Measurements from ENCODE around the gene GRM7.

The GRM7 gene

DNA sequence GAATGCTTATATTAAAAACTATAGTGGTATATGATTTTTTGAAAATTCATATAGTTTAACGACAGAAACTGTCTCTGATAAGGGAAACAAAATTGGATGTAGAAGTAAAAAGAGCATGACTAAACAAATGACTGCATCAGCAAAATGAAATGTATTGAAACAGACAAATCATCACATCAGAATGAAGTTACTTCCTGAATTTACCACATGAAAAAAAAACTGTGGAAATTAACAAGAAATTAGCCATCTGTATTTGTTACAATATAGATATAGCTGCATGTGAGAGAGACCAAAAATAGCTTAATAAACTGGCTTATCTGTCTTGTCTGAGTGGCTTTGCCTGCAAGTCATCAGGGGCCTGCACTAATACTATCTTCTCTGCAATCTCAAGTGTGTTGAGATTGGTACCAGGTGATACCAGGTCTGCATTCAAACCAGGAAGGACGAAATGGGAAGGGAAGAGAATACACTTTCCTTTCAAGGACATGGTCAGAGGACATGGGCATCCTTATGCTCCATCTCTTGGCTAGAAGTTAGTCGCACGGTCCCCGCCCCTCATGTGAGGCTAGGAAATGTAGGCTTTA is 388.7 kb downstream of the GRM7 start:
- DNase-seq: no peak

GRCh38 chr3:7254251-7254650 is 393.3 kb downstream of the GRM7 start:
- DNase-seq: no peak

DNA sequence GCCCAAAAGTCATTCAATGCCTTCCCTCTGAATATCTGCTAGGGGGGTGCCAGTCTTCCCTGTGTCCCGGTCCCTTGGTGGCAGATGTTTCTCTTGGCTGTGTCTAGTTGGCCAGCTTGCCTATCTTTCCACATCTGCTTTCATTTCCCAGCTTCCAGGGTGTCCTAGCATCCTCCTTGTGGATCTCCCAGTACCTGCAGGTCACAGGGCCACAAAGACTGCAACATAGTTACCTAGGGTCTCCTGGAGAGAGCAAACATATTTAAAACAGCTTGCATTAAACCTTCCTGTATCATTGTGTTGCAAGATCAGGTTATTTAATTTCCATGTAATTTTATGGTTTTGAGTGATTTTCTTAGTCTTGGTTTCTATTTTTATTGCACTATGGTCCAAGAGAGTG is 400.1 kb downstream of the GRM7 start:
- DNase-seq: no peak

DNA sequence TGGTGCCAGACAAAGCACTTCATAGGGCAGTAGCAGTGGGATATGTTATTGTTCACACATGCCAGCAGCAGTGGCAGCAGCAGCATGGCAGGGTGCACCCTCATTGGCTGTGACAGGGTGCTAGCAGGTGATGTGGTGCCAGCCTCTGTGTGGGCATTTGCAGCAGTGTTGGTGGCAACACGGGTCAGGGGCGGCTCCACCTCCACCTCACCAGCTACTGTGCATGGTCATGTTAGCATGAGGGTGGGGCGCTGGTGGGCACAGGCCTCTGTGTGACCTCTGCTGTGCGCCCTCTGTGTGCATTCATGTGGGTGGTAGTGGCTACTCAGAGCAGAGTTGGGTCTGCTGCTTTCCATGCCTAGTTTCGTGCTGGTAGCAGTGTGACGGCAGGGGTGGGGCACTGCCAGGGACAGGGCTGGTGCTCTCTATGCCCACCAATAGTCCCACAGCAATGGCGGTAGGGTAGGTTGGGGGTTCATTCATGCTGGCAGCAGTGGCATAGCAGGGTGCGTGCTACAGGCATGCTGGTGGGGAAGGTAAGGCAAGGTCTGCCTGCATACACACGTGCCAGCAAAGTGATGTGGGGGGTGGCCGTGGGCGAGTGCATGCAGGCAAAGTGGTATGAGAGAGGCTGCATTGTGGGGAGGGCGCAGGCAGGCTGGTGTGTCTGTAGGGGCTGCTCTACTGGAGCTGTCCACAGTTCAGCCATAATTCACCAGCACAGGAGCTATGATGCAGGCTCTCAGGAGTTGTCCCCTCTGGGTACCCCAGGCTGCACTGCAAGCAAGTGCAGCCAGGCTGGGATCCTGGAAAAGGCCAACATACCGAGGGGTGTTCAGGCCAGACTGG is 402.7 kb downstream of the GRM7 start:
- DNase-seq: no peak

DNA sequence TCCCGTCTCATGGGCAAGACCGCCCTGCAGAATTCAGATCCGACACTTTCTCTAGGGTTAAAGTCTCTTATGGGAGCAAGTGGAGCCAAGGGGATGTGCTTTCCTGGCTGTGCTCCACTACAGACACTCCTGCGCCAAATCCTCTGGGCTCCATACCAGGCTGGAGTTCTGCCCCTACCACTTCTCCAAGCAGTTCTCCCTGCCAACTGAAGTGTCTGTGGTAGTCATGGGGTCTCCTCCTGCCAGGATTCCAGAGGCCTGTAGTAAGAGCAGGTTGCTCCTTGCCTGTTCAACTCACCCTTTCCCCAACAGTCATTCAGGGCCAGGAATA is 403.2 kb downstream of the GRM7 start:
- no peak for DNase-seq

- no peak for DNase-seq
Measured at GRCh38 chr3:7265736-7266135, 404.8 kb downstream of the GRM7 start.

GRCh38 chr3:7266551-7266950 is 405.6 kb downstream of the GRM7 start:
- DNase-seq: no peak

DNA sequence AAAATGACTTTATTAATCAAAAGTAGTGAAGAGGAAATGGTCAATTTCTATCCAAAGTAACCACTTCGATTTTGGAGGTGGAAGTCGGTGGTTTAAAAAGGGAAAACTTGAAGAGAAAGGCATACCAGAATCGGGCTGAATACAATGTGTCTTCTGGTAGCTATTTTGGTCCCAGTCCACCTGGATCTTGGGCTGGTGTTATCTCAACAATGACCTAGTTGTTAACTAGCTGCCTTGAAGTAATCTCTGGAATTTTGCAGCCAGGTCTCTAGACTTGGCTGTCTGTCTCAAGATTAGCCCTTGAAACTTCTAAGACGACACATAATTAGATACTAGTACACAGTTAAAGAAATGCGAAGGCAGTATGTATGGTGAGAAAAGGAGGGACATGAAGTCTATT is 409.8 kb downstream of the GRM7 start:
- DNase-seq: no peak

GRCh38 chr3:7271631-7272030 is 410.7 kb downstream of the GRM7 start:
- DNase-seq: no peak

DNA sequence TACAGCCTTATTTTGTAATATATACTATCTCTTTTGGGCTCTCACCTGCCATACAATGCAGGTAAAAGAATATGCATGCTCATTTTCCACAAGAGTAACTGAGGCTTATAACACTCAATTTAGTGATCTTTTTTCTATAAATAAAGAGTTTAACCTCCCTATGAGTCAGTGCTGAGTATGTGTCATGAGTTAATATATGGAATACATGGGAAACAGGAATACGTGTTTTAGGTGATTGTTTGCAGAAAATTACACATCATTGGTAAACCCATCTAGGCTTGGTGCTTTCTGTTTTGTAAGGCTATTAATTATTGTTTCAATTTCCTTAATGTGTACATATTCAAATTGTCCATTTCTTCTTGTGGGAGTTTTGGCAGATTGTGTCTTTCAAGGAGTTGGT is 411.3 kb downstream of the GRM7 start:
- no peak for DNase-seq

DNA sequence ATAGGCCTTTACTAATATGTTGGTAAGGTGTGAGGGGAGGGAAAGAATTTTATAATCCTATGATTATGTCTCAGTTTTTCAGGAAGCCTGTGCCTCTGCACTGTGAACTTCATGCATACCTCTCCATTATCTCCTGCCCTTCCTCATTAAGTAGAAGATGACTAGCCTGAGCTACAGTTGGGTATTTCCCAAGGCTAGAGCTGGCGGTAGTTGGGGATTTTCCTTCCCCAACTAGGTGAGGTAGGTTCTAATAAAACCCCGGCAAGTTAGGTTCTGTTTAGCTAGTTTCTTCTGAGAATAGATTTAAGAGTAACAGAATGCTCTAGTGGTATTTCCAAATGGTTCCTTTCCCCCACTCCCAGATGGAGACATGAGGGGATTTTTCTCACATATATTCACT is 414.5 kb downstream of the GRM7 start:
- no peak for DNase-seq

- DNase-seq: no peak
Measured at GRCh38 chr3:7280318-7280717, 419.4 kb downstream of the GRM7 start.

DNA sequence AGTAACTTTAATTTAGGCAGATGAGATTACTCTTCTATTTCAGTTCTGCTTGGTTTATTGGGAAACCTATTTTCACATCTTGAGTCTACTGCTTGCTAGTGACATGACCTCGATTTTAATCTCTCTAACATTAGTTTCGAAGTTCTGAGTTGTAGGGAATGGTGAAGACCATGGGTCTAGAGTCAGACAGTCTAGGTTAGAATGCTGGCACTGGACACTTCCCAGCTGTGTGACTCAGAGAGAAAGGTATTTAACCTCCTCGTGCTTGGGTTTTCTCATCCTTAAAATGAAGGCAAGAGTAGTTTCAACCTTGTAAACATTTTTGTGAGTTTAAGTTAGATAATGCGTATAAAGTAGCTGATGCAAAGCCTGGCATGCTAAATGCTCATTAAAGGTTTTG is 422.1 kb downstream of the GRM7 start:
- no peak for DNase-seq

GRCh38 chr3:7285505-7285904 is 424.6 kb downstream of the GRM7 start:
- DNase-seq: no peak

DNA sequence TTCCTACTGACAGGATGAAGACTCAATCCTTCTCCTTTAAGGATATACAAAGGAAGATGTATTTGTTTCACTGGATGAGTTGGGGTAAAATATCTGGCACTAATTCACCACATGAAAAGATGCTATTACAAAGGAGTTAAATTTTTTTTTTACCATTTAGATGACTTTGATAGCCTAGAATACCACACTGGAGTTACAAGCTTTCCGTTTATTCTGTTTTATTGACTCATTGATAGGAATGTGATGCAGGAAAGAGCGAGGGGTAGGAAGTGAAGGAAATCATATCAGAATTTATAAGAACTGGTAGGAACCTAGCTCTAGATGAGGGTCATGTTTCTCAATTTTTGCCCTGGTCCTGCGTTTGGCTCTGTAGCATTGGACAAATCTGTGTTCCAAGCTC is 427.2 kb downstream of the GRM7 start:
- DNase-seq: no peak

DNA sequence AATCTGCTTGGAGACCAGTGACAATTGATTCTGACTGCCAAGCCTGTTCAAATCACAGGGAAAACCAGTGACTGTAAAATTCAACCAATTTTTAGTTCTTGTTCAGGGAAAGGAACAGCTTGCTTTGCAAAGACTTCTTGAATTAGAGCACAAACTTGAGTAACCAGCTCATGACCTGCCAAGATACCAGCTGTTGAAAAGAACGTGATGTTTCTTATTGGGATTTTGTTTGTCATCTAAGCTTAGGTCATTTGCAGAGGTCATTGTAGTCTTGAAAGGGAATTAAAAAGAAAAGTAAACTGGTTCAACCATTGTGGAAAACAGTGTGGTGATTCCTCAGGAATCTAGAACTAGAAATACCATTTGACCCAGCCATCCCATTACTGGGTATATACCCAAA is 428.2 kb downstream of the GRM7 start:
- no peak for DNase-seq

GRCh38 chr3:7290077-7290825 is 429.3 kb downstream of the GRM7 start:
- no peak for DNase-seq

DNA sequence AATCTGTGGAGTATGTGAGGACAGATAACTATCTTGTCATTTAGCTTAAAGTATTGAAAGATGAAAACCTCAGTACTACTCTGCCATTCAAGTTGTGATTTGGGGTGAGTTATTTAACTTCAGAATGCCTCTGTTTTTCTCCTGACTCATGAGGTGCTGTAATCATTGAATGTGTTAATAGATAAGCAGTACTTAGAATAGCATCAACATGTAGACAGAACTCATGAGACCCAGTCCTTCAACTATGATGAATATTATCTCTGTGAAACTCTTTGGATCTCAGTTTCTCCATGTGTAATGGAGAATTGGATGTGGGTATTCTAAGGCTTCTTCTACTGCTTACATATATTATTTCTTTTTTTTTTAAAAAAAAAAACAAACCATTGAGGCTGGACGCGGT is 431.4 kb downstream of the GRM7 start:
- DNase-seq: no peak

DNA sequence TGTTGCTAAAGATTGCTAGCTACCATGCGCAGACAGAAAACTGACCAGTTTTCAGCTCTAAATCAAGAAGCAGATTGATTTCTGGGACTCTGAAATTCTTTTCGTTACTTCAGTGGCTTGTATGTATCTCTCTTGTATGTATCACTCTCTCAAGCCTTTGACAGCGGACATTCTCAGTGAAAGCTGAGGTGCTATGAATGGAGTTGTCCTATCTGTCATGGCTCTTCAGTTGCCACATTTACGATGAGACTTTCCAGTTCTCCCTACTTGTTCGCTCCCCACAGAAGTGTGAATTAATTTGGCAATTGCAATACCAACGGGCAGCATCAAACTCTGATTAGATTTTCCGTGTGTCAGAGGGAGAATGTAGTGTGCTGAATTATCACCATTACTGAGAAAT is 432.4 kb downstream of the GRM7 start:
- DNase-seq: no peak

- DNase-seq: no peak
Measured at GRCh38 chr3:7305561-7305960, 444.6 kb downstream of the GRM7 start.

DNA sequence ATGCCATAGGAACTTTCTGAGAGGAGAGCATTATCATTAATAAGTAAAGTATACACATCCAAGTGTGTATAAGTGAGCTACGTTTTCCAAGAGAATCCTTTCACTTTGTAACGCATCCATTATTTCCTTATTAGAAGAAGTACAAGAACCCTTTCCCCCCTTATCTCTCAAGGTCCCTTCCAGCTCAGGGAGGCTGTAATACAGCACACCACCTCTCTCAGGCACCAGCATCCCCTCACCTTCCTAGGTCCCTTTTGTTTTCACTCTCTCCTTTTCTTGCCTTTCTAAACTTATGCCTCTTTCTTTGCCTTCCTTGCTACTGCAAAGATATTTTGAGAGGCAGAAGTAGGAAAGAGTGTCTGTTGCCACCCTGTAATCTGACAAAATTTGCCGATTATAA is 446.0 kb downstream of the GRM7 start:
- DNase-seq: no peak

- DNase-seq: no peak
Measured at GRCh38 chr3:7307410-7307809, 446.5 kb downstream of the GRM7 start.

DNA sequence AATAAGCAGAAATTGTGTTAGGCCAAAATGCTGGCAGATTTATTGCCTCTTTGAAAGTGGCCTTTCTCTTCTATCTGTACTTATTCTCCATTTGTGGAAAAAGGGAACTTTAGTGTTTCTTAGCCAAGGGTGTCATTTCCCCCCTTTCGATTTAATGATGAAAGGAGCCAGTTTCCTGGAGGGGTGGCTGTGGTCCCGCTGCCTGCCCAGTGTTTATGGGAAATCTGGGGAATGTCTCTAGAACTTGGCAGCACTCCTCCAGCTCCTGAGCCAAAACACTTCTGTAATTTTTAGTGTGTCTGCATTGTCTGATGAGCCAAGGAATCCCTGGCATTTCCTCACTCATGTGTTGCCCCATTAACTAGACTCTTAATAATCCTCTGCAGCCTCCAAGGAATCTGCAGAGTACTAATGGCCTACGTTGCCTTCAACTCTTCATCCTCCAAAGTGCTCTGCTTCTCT is 448.8 kb downstream of the GRM7 start:
- no peak for DNase-seq

DNA sequence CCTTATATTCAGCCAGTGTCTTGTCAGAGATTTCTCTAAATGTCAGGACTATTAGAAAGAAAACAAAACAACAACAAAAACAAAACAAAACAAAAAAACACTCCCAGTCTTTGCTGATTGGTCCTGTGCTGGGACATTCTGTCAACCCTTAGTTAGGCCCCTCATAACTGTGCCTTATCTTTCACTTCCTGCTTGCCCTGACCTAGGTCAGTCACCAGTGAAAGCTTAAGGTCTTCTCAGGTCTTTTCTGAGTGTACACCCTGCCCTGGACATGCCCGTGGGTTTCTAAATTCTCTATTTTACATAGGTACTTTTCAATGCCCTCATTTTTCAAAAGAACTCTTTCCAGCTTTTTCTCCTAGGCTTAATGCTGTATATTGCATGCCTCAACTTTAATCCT is 454.1 kb downstream of the GRM7 start:
- DNase-seq: no peak
